ENCODE data around the gene SV2C.
A peak's percentile ranks its signal among the peaks of the same experiment; 100 is the strongest.

Gene SV2C

GRCh38 chr5:76165029-76165428, 81.8 kb downstream of the SV2C start:
- H3K9me3 Mint-ChIP-seq (ENCODE audit: low read depth), result peaks cover 4% of the 10 kb centered on the region
- H3K4me1 Mint-ChIP-seq (ENCODE audit: low read depth), result no peaks in the 10 kb centered on the region
- H3K4me3 Mint-ChIP-seq, result no peak overlapping the region
- H3K27me3 Mint-ChIP-seq, result peaks cover 13% of the 10 kb centered on the region
- no peak overlapping the region for H3K27ac Mint-ChIP-seq
- H3K36me3 Mint-ChIP-seq, result no peaks in the 10 kb centered on the region

GRCh38 chr5:76165711-76166374, 82.7 kb downstream of the SV2C start:
- Mint-ChIP-seq H3K36me3 (no peaks in the 10 kb centered on the region), H3K4me1 (ENCODE audit: low read depth) (no peaks in the 10 kb centered on the region), H3K4me3 (no peak overlapping the region), H3K27ac (no peak overlapping the region), H3K9me3 (ENCODE audit: low read depth) (peaks cover 4% of the 10 kb centered on the region), H3K27me3 (peaks cover 13% of the 10 kb centered on the region)

DNA sequence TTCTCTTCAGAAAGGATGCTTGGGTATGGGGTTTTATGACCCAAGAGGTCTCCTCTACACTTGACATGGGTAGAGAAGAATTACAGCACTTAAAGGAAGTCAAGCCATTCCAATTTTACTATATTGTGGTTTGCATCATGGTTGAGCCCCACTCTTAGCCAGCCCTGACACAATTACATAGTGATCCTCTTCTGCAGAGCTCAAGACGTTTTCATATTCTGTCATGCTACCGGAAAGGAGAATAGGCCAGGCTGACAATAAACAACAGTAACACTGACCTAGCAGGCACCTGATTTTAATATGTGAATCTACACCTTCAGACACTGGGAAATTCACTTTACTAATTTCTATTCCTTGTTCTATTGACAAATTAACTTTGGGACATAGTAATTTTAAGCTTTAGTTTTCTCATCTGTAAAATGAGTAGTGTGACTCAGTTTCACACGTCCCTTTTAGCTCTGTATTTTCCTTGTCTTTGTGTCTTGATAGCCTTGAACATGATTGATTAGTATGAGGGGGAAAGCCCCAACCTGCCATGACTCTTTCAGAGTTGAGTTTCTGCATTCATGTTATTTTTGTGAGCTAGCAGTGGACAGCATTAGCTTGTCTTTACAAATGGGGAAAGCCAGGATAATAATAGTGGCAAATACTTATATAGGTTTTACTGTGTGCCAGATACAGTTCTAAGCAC, 83.8 kb downstream of the SV2C start:
- no peaks in the 10 kb centered on the region for H3K4me1 Mint-ChIP-seq (ENCODE audit: low read depth)
- no peaks in the 10 kb centered on the region for H3K36me3 Mint-ChIP-seq
- peaks cover 13% of the 10 kb centered on the region for H3K27me3 Mint-ChIP-seq
- H3K4me3 Mint-ChIP-seq, result no peak overlapping the region
- H3K9me3 Mint-ChIP-seq (ENCODE audit: low read depth), result peaks cover 4% of the 10 kb centered on the region
- H3K27ac Mint-ChIP-seq, result no peak overlapping the region

DNA sequence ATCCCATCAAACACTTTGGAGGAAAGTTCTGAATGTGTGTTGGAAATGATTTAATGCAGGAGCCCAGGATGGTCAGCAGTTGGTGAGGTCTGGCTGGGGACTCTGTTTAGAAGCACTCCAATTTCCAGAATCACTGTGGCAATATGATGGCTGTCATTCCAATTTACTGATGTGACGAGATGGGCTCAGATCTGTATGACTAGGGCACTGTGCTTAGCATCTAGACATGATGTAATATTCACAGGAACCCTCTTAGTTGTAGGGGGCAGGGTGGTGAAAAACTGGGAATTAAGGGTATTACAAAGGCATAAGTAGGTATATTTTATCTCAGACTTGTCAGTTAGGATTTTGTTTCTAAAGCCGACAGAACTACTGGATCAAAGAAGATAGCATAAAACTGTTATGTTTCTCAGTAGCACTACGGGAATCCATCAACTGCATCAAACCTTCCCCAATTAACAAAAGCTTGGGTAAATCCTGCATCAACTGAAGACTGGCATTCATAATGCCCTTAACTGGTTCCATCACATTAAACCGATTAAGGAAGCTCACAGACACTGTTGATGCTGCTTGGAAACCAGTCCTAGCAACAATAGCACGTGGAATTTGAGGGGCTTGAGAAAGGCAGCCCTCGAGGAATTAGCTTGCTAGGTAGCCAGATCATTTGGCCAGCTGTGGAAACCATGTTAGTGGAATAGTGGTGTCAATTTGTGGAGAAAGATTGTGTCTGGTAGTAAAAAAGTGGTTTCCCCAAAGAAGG, 86.1 kb downstream of the SV2C start:
- peaks cover 13% of the 10 kb centered on the region for H3K27me3 Mint-ChIP-seq
- peaks cover 4% of the 10 kb centered on the region for H3K9me3 Mint-ChIP-seq (ENCODE audit: low read depth)
- H3K4me1 Mint-ChIP-seq (ENCODE audit: low read depth), result no peaks in the 10 kb centered on the region
- no peaks in the 10 kb centered on the region for H3K36me3 Mint-ChIP-seq
- no peak overlapping the region for H3K27ac Mint-ChIP-seq
- no peak overlapping the region for H3K4me3 Mint-ChIP-seq

GRCh38 chr5:76174101-76174500, 90.9 kb downstream of the SV2C start:
- Mint-ChIP-seq H3K9me3 (ENCODE audit: low read depth) (no peaks in the 10 kb centered on the region), H3K4me3 (no peak overlapping the region), H3K27me3 (no peaks in the 10 kb centered on the region), H3K4me1 (ENCODE audit: low read depth) (peaks cover 15% of the 10 kb centered on the region), H3K36me3 (no peaks in the 10 kb centered on the region), H3K27ac (no peak overlapping the region)

GRCh38 chr5:76175051-76175666, 92.0 kb downstream of the SV2C start:
- Mint-ChIP-seq H3K4me3 (peak overlapping the region; percentile 35), H3K27ac (no peak overlapping the region), H3K27me3 (no peaks in the 10 kb centered on the region), H3K9me3 (ENCODE audit: low read depth) (no peaks in the 10 kb centered on the region), H3K36me3 (no peaks in the 10 kb centered on the region), H3K4me1 (ENCODE audit: low read depth) (peaks cover 15% of the 10 kb centered on the region)

DNA sequence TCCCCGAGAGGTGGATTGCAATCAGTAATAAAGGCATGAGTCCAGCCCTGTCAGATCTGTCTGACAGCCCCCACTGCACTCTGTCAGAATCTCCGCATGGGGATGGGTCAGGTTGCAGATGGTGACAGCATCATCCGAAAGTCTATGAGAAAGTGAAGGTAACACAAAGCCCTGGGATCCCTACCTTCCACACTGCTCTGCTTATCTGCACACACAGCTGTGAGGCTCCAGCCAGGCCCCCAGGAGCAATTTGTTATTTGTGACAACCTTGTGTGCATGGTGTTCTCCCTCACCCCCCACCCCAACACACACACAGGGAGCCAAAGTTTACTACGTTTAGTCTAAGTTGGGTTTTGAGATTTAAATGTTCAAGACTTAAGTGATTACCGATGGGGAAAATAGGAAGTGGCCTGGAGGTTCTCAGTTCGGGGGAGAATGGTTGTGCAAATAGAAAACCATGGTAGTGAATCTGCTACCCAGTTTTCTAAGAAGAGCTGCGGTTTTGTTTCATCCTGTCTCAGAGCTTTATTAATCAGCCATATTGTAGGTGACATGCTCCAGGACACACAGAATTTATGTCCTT, 92.7 kb downstream of the SV2C start:
- peak overlapping the region; percentile 6 for H3K4me3 Mint-ChIP-seq
- H3K9me3 Mint-ChIP-seq (ENCODE audit: low read depth), result no peaks in the 10 kb centered on the region
- no peaks in the 10 kb centered on the region for H3K36me3 Mint-ChIP-seq
- H3K27ac Mint-ChIP-seq, result no peak overlapping the region
- peaks cover 15% of the 10 kb centered on the region for H3K4me1 Mint-ChIP-seq (ENCODE audit: low read depth)
- no peaks in the 10 kb centered on the region for H3K27me3 Mint-ChIP-seq

- H3K36me3 Mint-ChIP-seq, result no peaks in the 10 kb centered on the region
Measured at GRCh38 chr5:76177978-76178377, 94.8 kb downstream of the SV2C start.

DNA sequence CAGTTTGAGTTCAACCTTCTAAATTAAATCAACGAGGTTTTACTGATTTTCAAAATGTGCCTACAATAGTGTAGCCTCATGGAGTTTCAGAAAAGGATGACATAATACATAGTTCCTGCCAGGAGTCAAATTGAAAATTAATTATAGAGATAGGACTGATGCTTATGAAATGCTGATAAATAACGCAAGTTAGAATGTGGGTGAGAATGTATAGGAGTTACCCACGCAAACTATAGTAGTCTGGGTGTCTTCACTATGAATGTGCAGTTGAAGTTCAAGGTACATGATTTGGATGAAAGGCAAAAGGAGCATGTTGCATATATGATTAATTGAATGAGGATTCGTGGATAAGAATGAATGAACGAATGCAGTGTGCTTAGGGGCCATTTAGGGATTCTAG, 95.7 kb downstream of the SV2C start:
- no peaks in the 10 kb centered on the region for H3K9me3 Mint-ChIP-seq (ENCODE audit: low read depth)
- no peak overlapping the region for H3K4me3 Mint-ChIP-seq
- H3K27me3 Mint-ChIP-seq, result peaks cover 2% of the 10 kb centered on the region
- H3K36me3 Mint-ChIP-seq, result no peaks in the 10 kb centered on the region
- no peak overlapping the region for H3K27ac Mint-ChIP-seq
- peaks cover 15% of the 10 kb centered on the region for H3K4me1 Mint-ChIP-seq (ENCODE audit: low read depth)

More at GRCh38 chr5:76177978-76178377, 94.8 kb downstream of the SV2C start:
- Mint-ChIP-seq H3K27me3 (peaks cover 2% of the 10 kb centered on the region), H3K4me1 (ENCODE audit: low read depth) (peaks cover 15% of the 10 kb centered on the region), H3K4me3 (no peak overlapping the region), H3K27ac (no peak overlapping the region), H3K9me3 (ENCODE audit: low read depth) (no peaks in the 10 kb centered on the region)

DNA sequence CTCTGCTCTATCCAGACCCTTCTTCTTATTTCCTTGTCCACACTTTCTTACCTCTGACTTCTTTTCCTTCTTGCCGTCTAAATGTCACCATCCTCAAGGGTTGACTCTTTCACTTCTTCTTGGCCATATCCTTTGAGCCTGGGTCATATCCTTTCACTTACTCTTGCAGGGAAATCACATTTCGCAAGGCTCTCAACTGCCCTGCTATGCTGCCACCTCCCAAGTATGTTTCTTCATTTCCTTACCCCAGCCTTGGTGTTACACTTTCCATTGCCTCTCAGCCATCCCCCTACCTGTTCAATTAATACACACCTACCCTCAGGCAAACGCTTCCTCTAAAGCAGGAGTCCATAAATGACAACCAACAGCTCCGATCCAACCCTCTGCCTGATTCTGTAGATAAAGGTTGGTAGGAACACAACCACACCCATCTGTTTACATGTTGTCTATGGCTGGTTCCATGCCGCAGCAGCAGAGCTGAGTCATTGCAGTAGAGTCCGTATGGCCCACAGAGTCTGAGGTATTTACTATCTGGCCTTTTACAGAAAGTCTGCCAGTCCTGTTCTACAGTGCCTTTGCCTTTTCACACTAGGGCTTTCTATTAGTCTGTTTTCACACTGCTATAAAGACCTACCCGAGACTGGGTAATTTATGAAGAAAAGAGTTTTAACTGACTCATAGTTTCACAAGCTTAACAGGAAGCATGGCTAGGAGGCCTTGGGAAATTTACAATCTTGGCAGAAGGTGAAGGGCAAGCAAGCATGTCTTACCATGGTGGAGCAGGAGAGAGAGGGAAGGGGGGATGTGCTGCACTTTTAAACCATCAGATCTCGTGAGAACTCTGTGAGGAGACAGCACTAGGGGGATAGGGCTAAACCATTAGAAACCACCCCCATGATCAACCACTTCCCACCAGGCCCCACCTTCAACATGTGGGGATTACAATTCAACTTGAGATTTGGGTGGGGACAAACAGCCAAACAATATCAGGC, 97.9 kb downstream of the SV2C start:
- Mint-ChIP-seq H3K36me3 (no peaks in the 10 kb centered on the region), H3K4me1 (ENCODE audit: low read depth) (peaks cover 4% of the 10 kb centered on the region), H3K9me3 (ENCODE audit: low read depth) (no peaks in the 10 kb centered on the region), H3K27me3 (peaks cover 2% of the 10 kb centered on the region), H3K27ac (no peak overlapping the region), H3K4me3 (no peak overlapping the region)

- Mint-ChIP-seq H3K9me3 (ENCODE audit: low read depth) (peaks cover 3% of the 10 kb centered on the region), H3K27me3 (peaks cover 2% of the 10 kb centered on the region), H3K36me3 (no peaks in the 10 kb centered on the region), H3K4me3 (no peak overlapping the region), H3K4me1 (ENCODE audit: low read depth) (peaks cover 2% of the 10 kb centered on the region), H3K27ac (no peak overlapping the region)
Measured at GRCh38 chr5:76187386-76187785, 104.2 kb downstream of the SV2C start.

GRCh38 chr5:76190356-76190755, 107.2 kb downstream of the SV2C start:
- peaks cover 3% of the 10 kb centered on the region for H3K9me3 Mint-ChIP-seq (ENCODE audit: low read depth)
- H3K27ac Mint-ChIP-seq, result no peak overlapping the region
- no peaks in the 10 kb centered on the region for H3K27me3 Mint-ChIP-seq
- H3K4me1 Mint-ChIP-seq (ENCODE audit: low read depth), result peaks cover 2% of the 10 kb centered on the region
- H3K36me3 Mint-ChIP-seq, result no peaks in the 10 kb centered on the region
- H3K4me3 Mint-ChIP-seq, result no peak overlapping the region

DNA sequence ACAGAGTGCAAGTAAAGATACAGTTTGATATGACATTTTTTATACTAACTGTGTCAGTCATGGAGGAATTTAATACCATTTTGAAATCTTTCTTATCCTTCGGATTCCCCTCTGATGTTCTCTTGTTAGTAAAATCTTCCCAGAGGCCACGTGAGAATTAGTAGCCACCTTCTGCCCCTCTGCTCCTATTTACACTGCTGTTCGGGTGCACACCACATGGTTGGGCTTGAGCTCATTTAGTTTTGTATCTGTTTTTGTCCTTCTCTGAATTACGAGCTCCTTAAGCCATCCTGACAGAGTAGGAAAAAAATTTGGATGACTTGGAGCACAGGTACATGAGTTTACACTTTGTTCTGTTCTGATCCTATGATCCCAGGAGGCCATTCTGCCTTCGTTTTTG, 109.7 kb downstream of the SV2C start:
- H3K9me3 Mint-ChIP-seq (ENCODE audit: low read depth), result peaks cover 3% of the 10 kb centered on the region

GRCh38 chr5:76193635-76194034, 110.5 kb downstream of the SV2C start:
- Mint-ChIP-seq H3K27ac (no peak overlapping the region), H3K27me3 (peaks cover 2% of the 10 kb centered on the region), H3K4me3 (no peak overlapping the region), H3K9me3 (ENCODE audit: low read depth) (peaks cover 3% of the 10 kb centered on the region), H3K36me3 (no peaks in the 10 kb centered on the region), H3K4me1 (ENCODE audit: low read depth) (no peaks in the 10 kb centered on the region)

More for the DNA sequence above, 109.7 kb downstream of the SV2C start:
- Mint-ChIP-seq H3K4me1 (ENCODE audit: low read depth) (no peaks in the 10 kb centered on the region), H3K4me3 (no peak overlapping the region), H3K27me3 (peaks cover 2% of the 10 kb centered on the region), H3K36me3 (no peaks in the 10 kb centered on the region), H3K27ac (no peak overlapping the region)

Data from activated naive CD8-positive, alpha-beta T cell (primary cell).